ACC112 (cell line): ENCODE measurements around the gene GRID1.

Experiments used
- H2AFZ ChIP-seq: fragments of 200-600 bp; sonication (generic); one replicate; pipeline ENCODE4 v1.6.0; 2017; ENCODE audit warnings: antibody characterized with exemption, low read length; ENCODE audit not compliant: unreplicated experiment
- H3K27ac ChIP-seq: fragments of 200-600 bp; sonication (generic); 2 replicates; pipeline ENCODE4 v1.5.1; 2014; ENCODE audit warnings: low read depth, mild to moderate bottlenecking, antibody characterized with exemption, low read length, moderate library complexity
- H3K27me3 ChIP-seq: fragments of 200-600 bp; sonication (generic); 2 replicates; pipeline ENCODE4 v1.6.1; 2014; ENCODE audit warnings: mild to moderate bottlenecking, antibody characterized with exemption, low read length, moderate library complexity, mixed read lengths; ENCODE audit not compliant: insufficient read depth
- H3K36me3 ChIP-seq: fragments of 200-600 bp; sonication (generic); 2 replicates; pipeline ENCODE4 v1.6.1; 2016; ENCODE audit warnings: mild to moderate bottlenecking, antibody characterized with exemption, low read length, moderate library complexity, mixed read lengths; ENCODE audit not compliant: insufficient read depth
- H3K4me1 ChIP-seq: fragments of 200-600 bp; sonication (generic); one replicate; pipeline ENCODE4 v1.6.1; 2016; ENCODE audit warnings: low read length, mixed read lengths; ENCODE audit not compliant: insufficient read depth, unreplicated experiment, control insufficient read depth
- H3K4me3 ChIP-seq: fragments of 200-600 bp; sonication (generic); 2 replicates; pipeline ENCODE4 v1.5.1; 2014; ENCODE audit warnings: mild to moderate bottlenecking, low read depth, low read length
- H3K79me2 ChIP-seq: fragments of 200-600 bp; sonication (generic); one replicate; pipeline ENCODE4 v1.6.0; 2016; ENCODE audit warnings: low read length; ENCODE audit not compliant: control insufficient read depth, unreplicated experiment, insufficient read depth

GRID1 gene

DNA sequence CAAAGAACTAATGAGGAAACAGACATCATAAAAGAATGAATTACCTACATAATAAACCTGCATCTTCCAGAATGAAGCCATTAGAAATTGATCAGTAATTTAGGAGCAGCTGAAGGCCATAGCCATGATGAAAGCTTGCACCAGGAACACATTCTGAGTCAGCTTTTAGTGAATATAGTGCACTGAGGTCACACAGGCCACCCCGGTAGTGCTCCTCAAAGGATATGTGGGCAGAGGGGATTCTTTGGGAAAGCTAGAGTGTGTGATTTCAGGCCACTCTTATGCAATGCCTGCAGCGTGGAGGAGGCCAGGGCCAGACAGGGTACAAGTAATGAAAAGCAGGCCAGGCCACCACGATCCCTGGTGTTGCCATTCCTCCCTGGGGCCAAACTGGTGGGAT lies 451.9 kb downstream of the GRID1 start:
- Histone ChIP-seq H3K27me3 (no peaks in the 10 kb centered on the region), H3K4me1 (no peaks in the 10 kb centered on the region), H3K36me3 (no peaks in the 10 kb centered on the region), H3K4me3 (no peak overlapping the region), H2AFZ (no peak overlapping the region), H3K27ac (no peak overlapping the region), H3K79me2 (no peaks in the 10 kb centered on the region)

DNA sequence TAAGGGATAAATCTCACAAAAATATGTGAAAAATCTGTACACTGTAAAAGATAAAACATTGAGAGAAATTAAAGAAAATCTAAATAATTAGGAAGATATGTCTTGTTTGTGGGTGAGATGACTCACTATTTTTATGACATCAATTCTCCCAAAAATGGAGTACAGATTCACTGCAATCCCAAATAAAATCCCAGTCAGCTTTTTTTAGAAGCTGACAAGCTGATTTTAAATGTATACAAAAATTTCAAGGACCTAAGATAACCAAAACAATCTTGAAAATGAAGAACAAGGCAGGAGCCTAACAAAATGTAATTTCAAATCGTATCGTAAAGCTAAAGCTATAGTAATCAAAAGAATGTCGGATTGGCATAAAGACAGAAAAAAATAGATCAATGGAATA lies 458.1 kb downstream of the GRID1 start:
- no peak overlapping the region for H3K27ac ChIP-seq
- no peaks in the 10 kb centered on the region for H3K36me3 ChIP-seq
- no peaks in the 10 kb centered on the region for H3K79me2 ChIP-seq
- no peaks in the 10 kb centered on the region for H3K27me3 ChIP-seq
- no peaks in the 10 kb centered on the region for H3K4me1 ChIP-seq
- H2AFZ ChIP-seq: no peak overlapping the region
- no peak overlapping the region for H3K4me3 ChIP-seq

GRCh38 chr10:85902051-85902450 lies 464.5 kb downstream of the GRID1 start:
- Histone ChIP-seq H3K79me2 (no peaks in the 10 kb centered on the region), H3K27me3 (no peaks in the 10 kb centered on the region), H3K27ac (no peak overlapping the region), H3K4me1 (no peaks in the 10 kb centered on the region), H3K36me3 (no peaks in the 10 kb centered on the region), H3K4me3 (no peak overlapping the region), H2AFZ (no peak overlapping the region)

DNA sequence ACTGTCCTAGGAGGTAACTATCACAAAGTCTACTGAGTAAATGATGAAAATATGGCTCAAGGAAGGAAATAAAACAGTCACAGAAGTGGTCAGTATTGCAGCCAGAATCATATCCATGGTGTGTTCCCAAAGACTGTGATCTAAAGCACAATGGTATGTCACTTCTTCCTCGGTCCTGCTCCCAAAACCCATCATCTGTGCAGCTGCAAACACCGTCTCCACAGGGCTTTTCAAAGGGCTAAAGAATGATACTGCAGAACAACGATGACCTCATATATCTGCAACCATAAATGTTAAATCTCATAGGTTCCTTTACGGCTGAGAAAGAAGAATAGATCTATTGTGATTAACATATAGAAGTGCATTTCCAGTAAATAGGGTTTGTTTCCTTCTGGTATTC lies 465.0 kb downstream of the GRID1 start:
- Histone ChIP-seq H3K27me3 (no peaks in the 10 kb centered on the region), H3K4me1 (no peaks in the 10 kb centered on the region), H3K4me3 (no peak overlapping the region), H2AFZ (no peak overlapping the region), H3K36me3 (no peaks in the 10 kb centered on the region), H3K79me2 (no peaks in the 10 kb centered on the region), H3K27ac (no peak overlapping the region)

GRCh38 chr10:85900487-85900886 lies 466.1 kb downstream of the GRID1 start:
- no peak overlapping the region for H3K4me3 ChIP-seq
- H3K27me3 ChIP-seq: no peaks in the 10 kb centered on the region
- no peak overlapping the region for H3K27ac ChIP-seq
- H3K4me1 ChIP-seq: no peaks in the 10 kb centered on the region
- no peaks in the 10 kb centered on the region for H3K79me2 ChIP-seq
- H2AFZ ChIP-seq: no peak overlapping the region
- H3K36me3 ChIP-seq: no peaks in the 10 kb centered on the region

DNA sequence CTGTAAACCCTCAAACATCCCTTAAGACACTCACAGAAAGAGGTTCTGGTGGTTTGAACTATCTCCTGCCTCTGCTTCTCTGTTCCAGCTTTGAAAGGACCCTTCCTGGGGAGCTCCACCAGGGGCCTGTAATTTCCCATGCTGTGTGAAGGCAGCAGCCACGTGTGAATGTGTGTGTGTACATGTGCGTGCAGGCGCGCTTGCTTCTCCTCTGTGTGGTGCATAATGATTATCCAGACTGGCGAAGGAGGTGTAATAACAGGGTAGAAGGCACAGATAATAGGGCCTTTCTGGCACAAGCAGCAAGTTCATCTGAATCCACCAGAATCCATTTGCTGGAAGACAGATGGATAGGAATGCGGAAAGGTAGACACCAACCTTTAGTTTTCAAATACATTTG lies 466.5 kb downstream of the GRID1 start:
- H3K27ac ChIP-seq: no peak overlapping the region
- no peak overlapping the region for H3K4me3 ChIP-seq
- H3K4me1 ChIP-seq: no peaks in the 10 kb centered on the region
- H3K27me3 ChIP-seq: no peaks in the 10 kb centered on the region
- no peaks in the 10 kb centered on the region for H3K36me3 ChIP-seq
- H3K79me2 ChIP-seq: no peaks in the 10 kb centered on the region
- no peak overlapping the region for H2AFZ ChIP-seq

DNA sequence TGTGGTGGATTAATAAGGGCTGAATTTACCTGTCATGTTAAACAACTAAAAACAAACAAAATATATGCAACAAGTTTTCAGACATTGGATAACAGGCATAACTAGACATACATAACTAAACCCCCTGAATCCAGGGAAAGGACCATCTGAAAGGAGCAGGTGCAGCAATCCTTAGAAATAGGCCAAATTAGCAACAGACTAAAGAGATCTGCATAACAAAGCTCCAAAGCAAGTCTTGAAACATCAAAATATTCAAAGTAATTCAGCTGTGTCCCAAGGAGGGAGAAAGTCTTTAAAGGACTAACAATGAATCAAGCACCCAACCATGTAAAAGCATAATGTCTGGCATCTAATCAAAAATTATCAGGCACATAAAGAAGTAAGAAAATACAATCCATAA lies 475.1 kb downstream of the GRID1 start:
- Histone ChIP-seq H3K4me3 (no peak overlapping the region), H3K79me2 (no peaks in the 10 kb centered on the region), H3K4me1 (no peaks in the 10 kb centered on the region), H3K27me3 (no peaks in the 10 kb centered on the region), H2AFZ (no peak overlapping the region), H3K27ac (no peak overlapping the region), H3K36me3 (no peaks in the 10 kb centered on the region)

GRCh38 chr10:85888559-85888958 lies 478.0 kb downstream of the GRID1 start:
- Histone ChIP-seq H3K36me3 (no peaks in the 10 kb centered on the region), H3K79me2 (no peaks in the 10 kb centered on the region), H3K4me1 (no peaks in the 10 kb centered on the region), H3K4me3 (no peak overlapping the region), H2AFZ (no peak overlapping the region), H3K27ac (no peak overlapping the region), H3K27me3 (no peaks in the 10 kb centered on the region)

DNA sequence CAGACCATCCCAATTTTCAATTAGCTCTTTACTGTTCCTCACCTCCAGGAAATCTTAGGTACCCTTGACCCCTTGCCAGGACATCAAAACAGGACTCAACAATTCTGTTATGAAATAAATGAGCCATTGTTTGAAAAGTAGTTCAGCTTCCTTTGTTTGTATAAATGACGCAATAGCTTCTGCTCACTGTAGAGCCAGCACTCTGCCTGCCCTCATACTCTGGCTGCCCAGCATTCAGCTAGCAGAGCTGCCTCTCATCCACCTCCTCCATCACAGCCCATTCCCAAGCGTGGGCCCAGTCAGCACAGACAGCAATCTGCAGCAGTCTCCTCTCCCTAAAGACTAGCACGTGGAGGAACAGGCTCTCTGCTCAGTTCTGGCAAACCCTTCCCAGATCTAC lies 478.6 kb downstream of the GRID1 start:
- Histone ChIP-seq H3K4me3 (no peak overlapping the region), H3K27me3 (no peaks in the 10 kb centered on the region), H3K36me3 (no peaks in the 10 kb centered on the region), H2AFZ (no peak overlapping the region), H3K27ac (no peak overlapping the region), H3K79me2 (no peaks in the 10 kb centered on the region), H3K4me1 (no peaks in the 10 kb centered on the region)

DNA sequence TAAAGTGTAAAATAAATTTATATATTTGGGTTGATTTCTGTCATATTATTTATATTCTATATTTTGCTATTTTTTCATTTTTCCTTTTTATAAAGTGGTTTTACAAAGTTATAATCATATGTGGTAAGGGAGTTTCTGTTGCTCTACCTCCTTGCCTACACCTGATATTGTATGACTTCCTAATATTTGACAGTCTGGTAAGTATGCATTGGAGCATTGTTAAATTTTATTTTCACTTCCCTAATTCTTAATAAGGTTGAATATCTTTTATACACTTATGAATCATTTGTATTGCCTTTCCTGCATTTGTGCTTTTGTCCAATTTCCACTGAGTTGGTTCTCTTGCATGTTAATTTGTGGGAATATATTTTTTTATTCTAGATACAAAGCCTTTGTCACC lies 492.4 kb downstream of the GRID1 start:
- Histone ChIP-seq H3K36me3 (no peaks in the 10 kb centered on the region), H3K4me1 (no peaks in the 10 kb centered on the region), H3K79me2 (no peaks in the 10 kb centered on the region), H3K27ac (no peak overlapping the region), H3K27me3 (no peaks in the 10 kb centered on the region), H3K4me3 (no peak overlapping the region), H2AFZ (no peak overlapping the region)

- Histone ChIP-seq H3K4me3 (no peak overlapping the region), H3K36me3 (no peaks in the 10 kb centered on the region), H3K27me3 (no peaks in the 10 kb centered on the region), H3K79me2 (no peaks in the 10 kb centered on the region), H3K27ac (no peak overlapping the region), H2AFZ (no peak overlapping the region), H3K4me1 (no peaks in the 10 kb centered on the region)
Observed at GRCh38 chr10:85873063-85873462, 493.5 kb downstream of the GRID1 start.
